GM21423 (cell line): ENCODE measurements around the gene LLGL2.

Experiments
- ATAC-seq: cut with Tn5 transposase; IDR thresholded peaks from one replicate; pipeline ENCODE4 v1.9.1; 2021; ENCODE audit warnings: mild to moderate bottlenecking, moderate library complexity; ENCODE audit not compliant: unreplicated experiment

The LLGL2 gene

GRCh38 chr17:75549246-75550138 is 24.0 kb downstream of the LLGL2 start:
- no peak for ATAC-seq

DNA sequence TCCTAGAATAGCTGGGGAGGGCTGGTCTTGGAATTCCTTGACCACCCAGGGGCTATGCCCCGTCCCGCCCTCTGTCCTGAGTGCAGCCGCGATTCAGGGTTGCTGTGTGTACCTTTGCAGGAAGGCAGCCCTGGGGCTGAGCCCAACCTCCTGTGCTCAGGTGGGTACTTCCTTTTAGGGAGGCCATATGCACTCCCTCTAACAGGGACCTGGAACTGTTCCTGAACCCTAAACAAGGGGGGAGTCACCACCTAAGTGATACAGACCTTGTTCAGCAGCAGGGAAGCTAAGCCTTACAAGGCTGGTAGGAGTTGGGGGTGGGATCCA is 24.6 kb downstream of the LLGL2 start:
- no peak for ATAC-seq

DNA sequence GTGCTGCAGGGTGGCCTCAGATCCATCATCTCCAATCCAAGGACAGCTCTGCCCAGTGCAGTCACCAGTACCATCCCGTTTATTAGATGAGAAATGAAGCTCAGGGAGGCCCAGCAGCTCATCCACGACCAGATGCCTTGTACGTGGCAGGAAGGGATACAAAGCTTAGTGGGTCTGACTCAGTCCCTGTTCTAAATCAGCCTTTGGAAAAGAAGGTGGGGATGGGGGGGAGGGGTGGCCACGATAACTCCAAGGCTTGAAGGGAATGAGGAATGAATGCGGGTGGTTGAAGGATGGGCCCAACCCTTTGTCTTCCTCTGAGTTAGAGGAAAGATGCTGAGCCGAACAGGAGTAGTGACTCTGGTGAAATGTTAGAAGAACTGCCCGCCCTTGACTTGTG is 25.8 kb downstream of the LLGL2 start:
- no peak for ATAC-seq

DNA sequence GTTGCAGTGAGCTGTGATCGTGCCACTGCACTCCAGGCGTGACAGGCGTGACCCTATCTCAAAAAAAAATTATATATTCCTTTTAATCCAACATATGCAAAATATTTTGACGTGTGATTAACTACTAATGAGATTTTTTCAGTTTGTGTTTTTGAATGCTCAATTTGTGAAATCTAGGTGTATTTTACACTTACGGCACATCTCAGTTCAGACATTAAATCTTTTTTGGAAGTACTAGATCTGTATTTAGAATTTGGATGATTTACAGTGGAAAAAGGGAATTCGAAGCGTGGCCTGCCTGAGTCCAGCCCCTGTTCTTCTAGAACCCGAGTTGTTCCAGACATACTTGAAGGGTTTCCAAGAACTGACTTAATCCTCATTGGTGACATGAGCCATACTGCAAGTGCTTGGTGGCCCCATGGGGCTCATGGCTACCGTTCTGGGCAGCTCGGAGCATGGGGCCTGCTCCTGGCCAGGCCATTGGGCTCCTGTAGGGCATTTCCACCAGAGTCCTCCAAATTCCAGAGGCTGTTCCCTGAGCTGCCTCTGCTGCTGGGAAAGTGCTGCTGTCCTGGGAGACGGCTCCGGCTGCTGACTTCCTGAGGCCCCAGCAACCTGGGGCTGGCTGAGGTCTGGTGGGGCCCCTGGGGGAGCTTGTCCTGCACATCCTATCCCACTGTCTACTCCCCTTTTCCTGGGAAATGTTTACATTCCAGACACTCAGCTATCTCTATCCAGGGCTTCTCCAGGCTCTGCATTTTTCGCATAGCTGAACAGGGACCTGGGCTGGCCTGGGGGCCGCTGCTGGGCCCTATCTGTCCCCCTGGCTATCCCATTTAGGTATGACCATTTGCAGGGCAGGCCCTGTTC is 27.2 kb downstream of the LLGL2 start:
- no peak for ATAC-seq

GRCh38 chr17:75553295-75554110 is 28.0 kb downstream of the LLGL2 start:
- no peak for ATAC-seq

GRCh38 chr17:75555679-75556153 is 30.2 kb downstream of the LLGL2 start:
- no peak for ATAC-seq

GRCh38 chr17:75557075-75557851 is 31.8 kb downstream of the LLGL2 start:
- no peak for ATAC-seq

- ATAC-seq, result no peak
These were observed 32.6 kb downstream of the LLGL2 start for GRCh38 chr17:75557852-75558665.

GRCh38 chr17:75558666-75559530 is 33.4 kb downstream of the LLGL2 start:
- no peak for ATAC-seq

DNA sequence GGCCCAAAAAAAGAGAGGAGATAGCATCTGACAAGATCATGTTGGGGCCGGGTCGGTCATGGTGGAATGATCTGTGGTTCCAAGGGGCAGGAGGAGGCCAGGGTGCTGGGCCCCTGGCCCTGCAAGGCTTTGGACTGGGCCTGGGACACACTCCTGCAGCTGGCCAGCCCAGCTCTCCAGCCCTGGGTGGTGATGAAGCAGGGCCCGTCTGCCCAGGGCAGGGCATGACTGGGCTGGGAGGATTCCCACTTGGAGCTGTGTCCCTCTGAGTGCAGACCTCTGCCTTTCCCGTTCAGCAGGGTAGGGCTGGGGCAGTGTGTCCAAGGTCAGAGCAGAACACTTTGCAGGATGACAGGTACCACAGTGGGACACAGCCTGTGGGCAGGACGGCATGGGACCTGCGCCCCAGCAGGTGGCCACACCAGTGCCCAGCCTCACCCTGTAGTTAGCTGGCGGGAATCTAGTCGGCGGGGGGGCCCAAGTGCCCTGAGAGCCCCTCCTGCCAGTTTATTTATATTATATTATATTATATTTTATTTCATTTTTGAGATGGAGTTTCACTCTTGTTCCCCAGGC is 34.5 kb downstream of the LLGL2 start:
- ATAC-seq, result no peak

GRCh38 chr17:75561927-75562603 is 36.6 kb downstream of the LLGL2 start:
- ATAC-seq, result no peak

- no peak for ATAC-seq
These were observed 37.7 kb downstream of the LLGL2 start for GRCh38 chr17:75563063-75563758.

- no peak for ATAC-seq
These were observed 38.7 kb downstream of the LLGL2 start for GRCh38 chr17:75564195-75564594.

DNA sequence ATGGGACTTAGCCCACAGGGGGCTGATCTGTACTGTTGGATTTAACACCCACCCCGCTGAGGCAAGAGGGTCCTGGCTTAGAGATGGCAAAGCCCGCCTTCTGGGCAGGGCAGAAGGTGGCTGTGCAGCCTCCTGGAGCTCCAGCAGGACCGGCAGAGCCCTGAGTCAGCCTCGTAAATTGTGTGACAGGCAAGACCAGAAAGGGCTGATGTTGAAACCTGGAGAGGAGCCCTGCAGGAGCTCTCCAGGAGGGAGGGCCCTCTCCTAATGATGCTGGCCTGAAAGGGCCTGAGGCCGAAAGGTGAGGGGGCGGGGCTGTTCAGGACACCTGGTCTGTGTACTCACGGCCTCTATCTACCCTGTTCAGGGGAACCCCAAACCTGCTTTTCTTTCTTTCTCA is 39.6 kb downstream of the LLGL2 start:
- ATAC-seq, result no peak

DNA sequence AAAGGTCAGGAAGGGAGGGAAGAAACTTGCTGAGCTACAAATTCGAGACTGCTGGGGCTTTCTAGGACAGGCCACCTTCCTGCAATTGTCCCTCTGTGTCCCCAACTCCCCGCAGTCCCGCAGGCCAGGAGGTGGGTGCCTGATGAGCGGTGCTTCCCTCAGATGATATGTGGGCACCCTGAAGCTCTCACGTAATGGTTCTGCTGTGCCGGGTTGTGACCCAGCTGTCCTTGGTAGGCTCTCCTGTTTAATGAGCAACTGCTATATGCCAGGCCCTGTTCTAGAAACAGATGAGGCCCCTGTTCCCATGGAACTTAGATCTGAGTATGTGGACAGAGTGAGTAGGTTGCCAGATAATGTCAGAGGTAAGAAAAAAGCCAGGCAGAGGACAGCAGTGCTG is 40.1 kb downstream of the LLGL2 start:
- ATAC-seq, result no peak

GRCh38 chr17:75566416-75566815 is 40.9 kb downstream of the LLGL2 start:
- no peak for ATAC-seq

GRCh38 chr17:75566834-75567233 is 41.3 kb downstream of the LLGL2 start:
- no peak for ATAC-seq
